Measurements from ENCODE around the gene VNN1.

Gene VNN1

GRCh38 chr6:132671295-132671694, 42.6 kb downstream of the VNN1 start:
- TF ChIP-seq TCF7L2 (IDR thresholded peaks at IDR 0.05; ENCODE audit: borderline replicate concordance, low read depth, low read length), result no peak
- no peak for TF ChIP-seq ZNF266 (tag by site-specific recombination; IDR thresholded peaks at IDR 0.05; ENCODE audit: low read depth)
- TF ChIP-seq KLF16 (tag by site-specific recombination; IDR thresholded peaks at IDR 0.05), result no peak
- no peak for TF ChIP-seq ZBTB20 (tag by site-specific recombination; IDR thresholded peaks at IDR 0.05)
- no peak for TF ChIP-seq MEIS1 (CRISPR knock-in tag; IDR thresholded peaks at IDR 0.05; ENCODE audit: borderline replicate concordance)
- TF ChIP-seq ZSCAN30 (tag by site-specific recombination; IDR thresholded peaks at IDR 0.05), result no peak
- TF ChIP-seq ZNF501 (tag by site-specific recombination; IDR thresholded peaks at IDR 0.05), result no peak
- no peak for TF ChIP-seq ZNF341 (tag by site-specific recombination; IDR thresholded peaks at IDR 0.05; ENCODE audit: low read depth)
- no peak for TF ChIP-seq ZNF776 (tag by site-specific recombination; IDR thresholded peaks at IDR 0.05; ENCODE audit: borderline replicate concordance)
- no peak for TF ChIP-seq ZNF654 (tag by site-specific recombination; IDR thresholded peaks at IDR 0.05; ENCODE audit: low read depth)
- TF ChIP-seq ZFP37 (tag by site-specific recombination; IDR thresholded peaks at IDR 0.05), result no peak
- TF ChIP-seq YY1 (tag by site-specific recombination; IDR thresholded peaks at IDR 0.05), result no peak
- TF ChIP-seq ZNF280C (tag by site-specific recombination; IDR thresholded peaks at IDR 0.05), result no peak
- TF ChIP-seq PRDM2 (tag by site-specific recombination; IDR thresholded peaks at IDR 0.05; ENCODE audit: borderline replicate concordance), result no peak
- no peak for TF ChIP-seq ZSCAN4 (tag by site-specific recombination; IDR thresholded peaks at IDR 0.05)
- TF ChIP-seq KLF9 (tag by site-specific recombination; IDR thresholded peaks at IDR 0.05; ENCODE audit: low read depth), result no peak
- TF ChIP-seq ZNF600 (tag by site-specific recombination; IDR thresholded peaks at IDR 0.05), result no peak
- TF ChIP-seq ZNF677 (tag by site-specific recombination; IDR thresholded peaks at IDR 0.05), result no peak
- TF ChIP-seq ZBTB17 (tag by site-specific recombination; IDR thresholded peaks at IDR 0.05), result no peak
- H3K4me1 ChIP-seq (ENCODE audit: control insufficient read depth, insufficient read depth, low read length), result no peaks in the 10 kb centered on the region
- POLR2A ChIA-PET, result no interaction called here

More at GRCh38 chr6:132671295-132671694, 42.6 kb downstream of the VNN1 start:
- CTCF ChIA-PET, result interaction anchor here (0.7 to 3.8 kb wide), 7 partner anchors 14 to 778 kb away, joined by 3 to 62 read pairs (median 6); partner anchors contain the start of gene VNN1
- Histone ChIP-seq H3K27ac (ENCODE audit: extremely low read depth, low read depth, low read length) (no peak overlapping the region), H3K36me3 (ENCODE audit: control insufficient read depth in 2 of 2, insufficient read depth in 1 of 2, low read length in 2 of 2) (no peaks in the 10 kb centered on the region), H3K4me3 (ENCODE audit: low read depth, low read length) (no peak overlapping the region), H3K9me3 (ENCODE audit: control insufficient read depth, insufficient read depth, low read depth, low read length) (no peaks in the 10 kb centered on the region)

All from HEK293 (cell line).